Calu3 (cell line): ENCODE measurements around the gene SLC6A20. TPM values are rescaled to one million over a fixed set of nuclear protein-coding genes. Genes with fewer than 3 reads are reported as not detected.
"Not testable (repeated sequence)": the region's sequence is repeated elsewhere in the genome, so short reads cannot be mapped to it uniquely, and the experiment has no call there.

Source experiments
- BruUV-seq: library from RNA; stranded (reverse); fragments of 400-500 nt; replicated peaks from 2 replicates; lab custom pipeline; 2021; lab: Mats Ljungman, UMichigan
- CTCF ChIA-PET: fragments of 300-600 bp; sonication (Branson Sonifier 250); formaldehyde crosslinking; loops from one replicate; lab custom pipeline; 2022; ENCODE audit warnings: antibody characterized with exemption; lab: Charles Lee
- DNase-seq: peaks from one replicate; pipeline ENCODE4 v3.0.0; 2022
- H3K27ac Mint-ChIP-seq: one replicate; pipeline ENCODE4 v1.8.0; 2022; ENCODE audit warnings: mixed read lengths; ENCODE audit not compliant: unreplicated experiment
- H3K27me3 Mint-ChIP-seq: one replicate; pipeline ENCODE4 v1.8.0; 2022; ENCODE audit warnings: mixed read lengths; ENCODE audit not compliant: unreplicated experiment
- H3K36me3 Mint-ChIP-seq: one replicate; pipeline ENCODE4 v1.8.0; 2022; ENCODE audit warnings: mild to moderate bottlenecking, moderate library complexity, mixed read lengths; ENCODE audit not compliant: insufficient read depth, unreplicated experiment
- H3K4me1 Mint-ChIP-seq: one replicate; pipeline ENCODE4 v1.8.0; 2022; ENCODE audit warnings: mild to moderate bottlenecking, low read depth, mixed read lengths; ENCODE audit not compliant: unreplicated experiment
- H3K4me3 Mint-ChIP-seq: one replicate; pipeline ENCODE4 v1.8.0; 2022; ENCODE audit warnings: mild to moderate bottlenecking, low read depth, moderate library complexity, mixed read lengths; ENCODE audit not compliant: unreplicated experiment
- H3K9me3 Mint-ChIP-seq: one replicate; pipeline ENCODE4 v1.8.0; 2022; ENCODE audit warnings: low read depth, mixed read lengths; ENCODE audit not compliant: unreplicated experiment
- intact Hi-C: fragments of 100-400 bp; cut with micrococcal nuclease; formaldehyde crosslinking; loops from one replicate; pipeline ENCODE4 v1.10.0; 2022; ENCODE audit not compliant: unreplicated experiment
- total RNA-seq: library from RNA; stranded (reverse); gene quantifications from 2 replicates; pipeline ENCODE4 v1.2.3, GENCODE V29; 2022
- TF ChIP-seq, protein P1 (sequence below): fragments of 200-600 bp; IDR thresholded peaks from one replicate; pipeline ENCODE4 v1.8.0; 2022; ENCODE audit warnings: antibody characterized with exemption; ENCODE audit not compliant: unreplicated experiment

SLC6A20 gene
- total RNA-seq, 1 experiment from 2014 or later = 2.1 TPM

DNA sequence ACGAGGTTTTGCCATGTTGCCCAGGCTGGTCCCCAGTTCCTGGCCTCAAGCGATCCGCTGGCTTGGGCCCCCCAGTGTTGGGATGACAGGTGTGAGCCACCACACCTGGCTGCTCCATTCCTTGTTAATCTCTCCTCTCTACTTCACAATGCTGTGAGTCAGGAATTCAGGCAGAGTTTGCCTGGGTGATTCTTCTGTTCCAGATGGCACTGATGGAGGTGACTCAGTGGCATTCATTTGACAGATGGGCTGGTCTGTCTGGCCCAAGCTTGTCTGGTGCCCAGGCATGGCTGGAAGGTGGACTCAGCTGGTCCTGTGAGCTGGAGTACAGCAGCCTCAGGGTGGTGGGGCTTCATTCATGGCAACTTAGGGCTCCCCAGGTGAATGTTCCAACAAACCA is 43.2 kb downstream of the SLC6A20 start:
- H3K27me3 Mint-ChIP-seq = no peaks in the 10 kb centered on the region
- no peak for DNase-seq
- H3K4me3 Mint-ChIP-seq = no peak overlapping the region
- no peak overlapping the region for H3K27ac Mint-ChIP-seq
- no peaks in the 10 kb centered on the region for H3K9me3 Mint-ChIP-seq
- CTCF ChIA-PET = no interaction called here
- TF ChIP-seq, protein P1, sequence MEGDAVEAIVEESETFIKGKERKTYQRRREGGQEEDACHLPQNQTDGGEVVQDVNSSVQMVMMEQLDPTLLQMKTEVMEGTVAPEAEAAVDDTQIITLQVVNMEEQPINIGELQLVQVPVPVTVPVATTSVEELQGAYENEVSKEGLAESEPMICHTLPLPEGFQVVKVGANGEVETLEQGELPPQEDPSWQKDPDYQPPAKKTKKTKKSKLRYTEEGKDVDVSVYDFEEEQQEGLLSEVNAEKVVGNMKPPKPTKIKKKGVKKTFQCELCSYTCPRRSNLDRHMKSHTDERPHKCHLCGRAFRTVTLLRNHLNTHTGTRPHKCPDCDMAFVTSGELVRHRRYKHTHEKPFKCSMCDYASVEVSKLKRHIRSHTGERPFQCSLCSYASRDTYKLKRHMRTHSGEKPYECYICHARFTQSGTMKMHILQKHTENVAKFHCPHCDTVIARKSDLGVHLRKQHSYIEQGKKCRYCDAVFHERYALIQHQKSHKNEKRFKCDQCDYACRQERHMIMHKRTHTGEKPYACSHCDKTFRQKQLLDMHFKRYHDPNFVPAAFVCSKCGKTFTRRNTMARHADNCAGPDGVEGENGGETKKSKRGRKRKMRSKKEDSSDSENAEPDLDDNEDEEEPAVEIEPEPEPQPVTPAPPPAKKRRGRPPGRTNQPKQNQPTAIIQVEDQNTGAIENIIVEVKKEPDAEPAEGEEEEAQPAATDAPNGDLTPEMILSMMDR = no peak
- intact Hi-C loops = no loop called here
- no TSS peak for BruUV-seq
- no peaks in the 10 kb centered on the region for H3K4me1 Mint-ChIP-seq
- H3K36me3 Mint-ChIP-seq = peaks cover 5% of the 10 kb centered on the region

GRCh38 chr3:45751537-45752242 is 44.6 kb downstream of the SLC6A20 start:
- no peaks in the 10 kb centered on the region for H3K4me1 Mint-ChIP-seq
- H3K27ac Mint-ChIP-seq = no peak overlapping the region
- intact Hi-C loops = no loop called here
- no peaks in the 10 kb centered on the region for H3K27me3 Mint-ChIP-seq
- TF ChIP-seq, protein P1 = no peak
- no peaks in the 10 kb centered on the region for H3K9me3 Mint-ChIP-seq
- no peak overlapping the region for H3K4me3 Mint-ChIP-seq
- H3K36me3 Mint-ChIP-seq = peaks cover 5% of the 10 kb centered on the region
- BruUV-seq = no TSS peak
- CTCF ChIA-PET = no interaction called here
- DNase-seq = no peak

GRCh38 chr3:45749880-45750279 is 46.5 kb downstream of the SLC6A20 start:
- Mint-ChIP-seq H3K9me3 (no peaks in the 10 kb centered on the region), H3K27me3 (no peaks in the 10 kb centered on the region), H3K4me1 (no peaks in the 10 kb centered on the region), H3K4me3 (no peak overlapping the region), H3K36me3 (peaks cover 5% of the 10 kb centered on the region), H3K27ac (no peak overlapping the region)
- no peak for DNase-seq
- CTCF ChIA-PET = no interaction called here
- BruUV-seq = no TSS peak
- intact Hi-C loops = no loop called here
- TF ChIP-seq, protein P1 = no peak

GRCh38 chr3:45749036-45749600 is 47.2 kb downstream of the SLC6A20 start:
- H3K4me3 Mint-ChIP-seq, BruUV-seq, H3K27ac Mint-ChIP-seq, H3K36me3 Mint-ChIP-seq, H3K9me3 Mint-ChIP-seq, intact Hi-C loops, H3K27me3 Mint-ChIP-seq, DNase-seq, H3K4me1 Mint-ChIP-seq: not testable (repeated sequence)
- CTCF ChIA-PET = interaction anchor here (0.7 kb wide), 1 partner anchor 98 kb away, joined by 4 read pairs; no protein-coding TSS in a partner anchor

DNA sequence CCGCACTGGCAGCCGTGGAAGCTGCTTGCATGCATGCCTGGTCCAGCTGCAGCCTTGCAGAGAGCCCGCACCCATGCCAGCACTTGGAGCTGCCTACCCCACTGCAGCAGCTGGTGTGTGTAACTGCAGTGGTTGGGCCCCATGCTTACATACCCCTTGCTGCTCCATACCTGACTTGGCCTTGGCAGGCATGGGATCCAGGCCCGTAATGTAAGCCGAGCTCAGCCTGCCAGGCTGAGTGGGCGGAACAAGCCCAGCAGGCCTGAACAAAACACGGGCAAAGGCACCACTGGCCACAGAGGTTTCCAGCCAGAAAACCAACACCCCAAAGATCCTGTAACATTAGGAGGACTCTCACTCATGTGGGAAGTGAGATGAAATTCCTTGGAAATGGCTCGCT is 48.3 kb downstream of the SLC6A20 start:
- CTCF ChIA-PET = no interaction called here
- Mint-ChIP-seq H3K36me3 (peaks cover 5% of the 10 kb centered on the region), H3K9me3 (no peaks in the 10 kb centered on the region), H3K27ac (no peak overlapping the region), H3K27me3 (no peaks in the 10 kb centered on the region), H3K4me1 (no peaks in the 10 kb centered on the region), H3K4me3 (no peak overlapping the region)
- DNase-seq = no peak
- TF ChIP-seq, protein P1 = no peak
- intact Hi-C loops = no loop called here
- no TSS peak for BruUV-seq
